Measurements from ENCODE around the gene LAT.
"Not testable (repeated sequence)": the region's sequence is repeated elsewhere in the genome, so short reads cannot be mapped to it uniquely, and the experiment has no call there.

The LAT gene

GRCh38 chr16:29004496-29005139 is 19.8 kb downstream of the LAT start:
- not testable (repeated sequence) for DNase-seq (ENCODE audit: extremely low spot score, insufficient read length, low read depth); FAIRE-seq

- no peak for FAIRE-seq
- no peak for DNase-seq (ENCODE audit: extremely low spot score, insufficient read length, low read depth)
Measured at GRCh38 chr16:29007730-29008593, 23.1 kb downstream of the LAT start.

GRCh38 chr16:29009050-29009837 is 24.4 kb downstream of the LAT start:
- no peak for FAIRE-seq
- no peak for DNase-seq (ENCODE audit: extremely low spot score, insufficient read length, low read depth)

GRCh38 chr16:29009838-29010166 is 24.9 kb downstream of the LAT start:
- no peak for DNase-seq (ENCODE audit: extremely low spot score, insufficient read length, low read depth)
- no peak for FAIRE-seq

- no peak for FAIRE-seq
- DNase-seq (ENCODE audit: extremely low spot score, insufficient read length, low read depth): no peak
Measured at GRCh38 chr16:29011112-29011511, 26.3 kb downstream of the LAT start.

- FAIRE-seq: no peak
Measured at GRCh38 chr16:29011851-29012250, 27.0 kb downstream of the LAT start.

GRCh38 chr16:29012913-29013553 is 28.2 kb downstream of the LAT start:
- FAIRE-seq: no peak

More at GRCh38 chr16:29011851-29012250, 27.0 kb downstream of the LAT start:
- DNase-seq (ENCODE audit: extremely low spot score, insufficient read length, low read depth): no peak

GRCh38 chr16:29014561-29015069 is 29.8 kb downstream of the LAT start:
- FAIRE-seq (no peak), DNase-seq (ENCODE audit: extremely low spot score, insufficient read length, low read depth) (no peak)

More at GRCh38 chr16:29012913-29013553, 28.2 kb downstream of the LAT start:
- DNase-seq (ENCODE audit: extremely low spot score, insufficient read length, low read depth): no peak

GRCh38 chr16:29022196-29022595 is 37.3 kb downstream of the LAT start:
- no peak for DNase-seq (ENCODE audit: extremely low spot score, insufficient read length, low read depth)
- no peak for FAIRE-seq

- no peak for FAIRE-seq
- no peak for DNase-seq (ENCODE audit: extremely low spot score, insufficient read length, low read depth)
Measured at GRCh38 chr16:29023279-29024277, 38.7 kb downstream of the LAT start.

- no peak for DNase-seq (ENCODE audit: extremely low spot score, insufficient read length, low read depth)
- no peak for FAIRE-seq
Measured at GRCh38 chr16:29024278-29024677, 39.4 kb downstream of the LAT start.

GRCh38 chr16:29025218-29025617 is 40.4 kb downstream of the LAT start:
- FAIRE-seq: no peak
- DNase-seq (ENCODE audit: extremely low spot score, insufficient read length, low read depth): no peak

- no peak for FAIRE-seq
- DNase-seq (ENCODE audit: extremely low spot score, insufficient read length, low read depth): no peak
Measured at GRCh38 chr16:29025735-29026134, 40.9 kb downstream of the LAT start.

- FAIRE-seq: no peak
Measured at GRCh38 chr16:29028457-29029167, 43.8 kb downstream of the LAT start.

GRCh38 chr16:29029168-29029994 is 44.5 kb downstream of the LAT start:
- FAIRE-seq (no peak), DNase-seq (ENCODE audit: extremely low spot score, insufficient read length, low read depth) (peak; percentile 17)

More at GRCh38 chr16:29028457-29029167, 43.8 kb downstream of the LAT start:
- DNase-seq (ENCODE audit: extremely low spot score, insufficient read length, low read depth): no peak

GRCh38 chr16:29030086-29030840 is 45.4 kb downstream of the LAT start:
- FAIRE-seq (no peak), DNase-seq (ENCODE audit: extremely low spot score, insufficient read length, low read depth) (no peak)

Measured in GM18507 (cell line).